GM23338 (cell line): ENCODE results near the gene TSACC. TPM values are rescaled to one million over a fixed set of nuclear protein-coding genes. Genes with fewer than 3 reads are reported as not detected.
"Not testable (repeated sequence)": the region's sequence is repeated elsewhere in the genome, so short reads cannot be mapped to it uniquely, and the experiment has no call there.

ENCODE experiments used
- ATAC-seq: fragments of 200-7000 bp; cut with Tn5 transposase; 3 replicates; pipeline ENCODE4 v1.9.1; 2020
- DNase-seq: peaks from one replicate; pipeline ENCODE4 v3.0.0-alpha.2; 2015; ENCODE audit warnings: low spot score
- H2AFZ ChIP-seq: fragments of 200-600 bp; sonication (generic); 2 replicates; pipeline ENCODE4 v1.8.0; 2016; ENCODE audit warnings: antibody characterized with exemption, mild to moderate bottlenecking, moderate library complexity
- H3F3A ChIP-seq: fragments of 200-600 bp; sonication (generic); replicated peaks from 2 replicates; pipeline ENCODE4 v1.8.0; 2017; ENCODE audit warnings: antibody characterized with exemption, mixed run types, low read depth
- H3K27ac ChIP-seq: fragments of 200-600 bp; sonication (generic); 2 replicates; pipeline ENCODE4 v1.6.1; 2016; ENCODE audit warnings: low read depth
- H3K27me3 ChIP-seq: fragments of 200-600 bp; sonication (generic); 2 replicates; pipeline ENCODE4 v1.8.0; 2016; ENCODE audit warnings: mild to moderate bottlenecking, mixed run types, moderate library complexity; ENCODE audit not compliant: insufficient read depth
- H3K36me3 ChIP-seq: fragments of 200-600 bp; sonication (generic); 2 replicates; pipeline ENCODE4 v1.8.0; 2016; ENCODE audit warnings: mild to moderate bottlenecking; ENCODE audit not compliant: insufficient read depth
- H3K4me1 ChIP-seq: fragments of 200-600 bp; sonication (generic); 2 replicates; pipeline ENCODE4 v1.8.0; 2016; ENCODE audit warnings: mild to moderate bottlenecking, moderate library complexity; ENCODE audit not compliant: insufficient read depth
- H3K4me2 ChIP-seq: fragments of 200-600 bp; sonication (generic); 2 replicates; pipeline ENCODE4 v1.7.1; 2017; ENCODE audit warnings: mixed run types
- H3K4me3 ChIP-seq: fragments of 200-600 bp; sonication (generic); 2 replicates; pipeline ENCODE4 v1.6.1; 2016; ENCODE audit warnings: mixed run types
- H3K79me2 ChIP-seq: fragments of 200-600 bp; sonication (generic); replicated peaks from 2 replicates; pipeline ENCODE4 v1.8.0; 2017; ENCODE audit warnings: mild to moderate bottlenecking; ENCODE audit not compliant: insufficient read depth
- H3K9me2 ChIP-seq: fragments of 200-600 bp; sonication (generic); 2 replicates; pipeline ENCODE4 v1.8.0; 2017; ENCODE audit not compliant: insufficient read depth
- H4K20me1 ChIP-seq: fragments of 200-600 bp; sonication (generic); replicated peaks from 2 replicates; pipeline ENCODE4 v1.8.0; 2017; ENCODE audit warnings: mild to moderate bottlenecking; ENCODE audit not compliant: insufficient read depth
- H3K27ac Mint-ChIP-seq: 2 replicates; pipeline ENCODE4 v1.8.0; 2020; ENCODE audit warnings: inconsistent platforms, mild to moderate bottlenecking, moderate library complexity, mixed read lengths
- H3K27me3 Mint-ChIP-seq: 3 replicates; pipeline ENCODE4 v1.8.0; 2022; ENCODE audit warnings: low read depth, mild to moderate bottlenecking, moderate library complexity, mixed read lengths, inconsistent platforms; ENCODE audit not compliant: insufficient read depth, poor library complexity
- H3K36me3 Mint-ChIP-seq: 3 replicates; pipeline ENCODE4 v1.8.0; 2021; ENCODE audit warnings: low read depth, mild to moderate bottlenecking, inconsistent platforms, moderate library complexity, mixed read lengths
- H3K4me1 Mint-ChIP-seq: 3 replicates; pipeline ENCODE4 v1.8.0; 2020; ENCODE audit warnings: mild to moderate bottlenecking, inconsistent platforms, mixed read lengths
- H3K4me3 Mint-ChIP-seq: 3 replicates; pipeline ENCODE4 v1.8.0; 2021; ENCODE audit warnings: moderate library complexity, mild to moderate bottlenecking, inconsistent platforms, mixed read lengths
- H3K9me3 Mint-ChIP-seq: 3 replicates; pipeline ENCODE4 v1.8.0; 2020; ENCODE audit warnings: moderate library complexity, mild to moderate bottlenecking, inconsistent platforms, mixed read lengths
- CREB1 ChIP-seq: fragments of 250-450 bp; sonication (Bioruptor Pico); IDR thresholded peaks from 2 replicates; pipeline ENCODE4 v1.5.0; 2020; ENCODE audit warnings: low read depth, mild to moderate bottlenecking, moderate library complexity
- ETS1 ChIP-seq: IDR thresholded peaks from 2 replicates; pipeline ENCODE4 v1.6.1; 2016; ENCODE audit warnings: antibody characterized with exemption
- EZH2phosphoT487 ChIP-seq: fragments of 200-600 bp; sonication (generic); IDR thresholded peaks from one replicate; pipeline ENCODE4 v1.8.1; 2018; ENCODE audit warnings: antibody characterized with exemption; ENCODE audit not compliant: unreplicated experiment
- JUNB ChIP-seq: IDR thresholded peaks from one replicate; pipeline ENCODE4 v1.6.1; 2016; ENCODE audit warnings: antibody characterized with exemption; ENCODE audit not compliant: unreplicated experiment
- POLR2AphosphoS5 ChIP-seq: IDR thresholded peaks from 2 replicates; pipeline ENCODE4 v1.6.1; 2016; ENCODE audit warnings: antibody characterized with exemption, low read depth
- STAT1 ChIP-seq: IDR thresholded peaks from one replicate; pipeline ENCODE4 v1.6.1; 2016; ENCODE audit warnings: antibody characterized with exemption; ENCODE audit not compliant: unreplicated experiment
- ZNF462 ChIP-seq: fragments of 250-450 bp; sonication (Bioruptor Pico); IDR thresholded peaks from 2 replicates; pipeline ENCODE4 v1.5.0; 2020; ENCODE audit warnings: mild to moderate bottlenecking, moderate library complexity
- polyA plus RNA-seq: library from polyadenylated mRNA; unstranded; fragments of >200 nt; fragmentation: Nextera tagmentation; extraction: Ambion mirVana; gene quantifications from 2 replicates; pipeline ENCODE4 v1.2.1, GENCODE V29; 2016
- total RNA-seq: library from RNA; depleted of rRNA; stranded (reverse); fragments of >200 nt; shearing (Covaris generic); gene quantifications from 2 replicates; pipeline ENCODE4 v1.2.3, GENCODE V29; 2014

TSACC gene
- total and polyA plus RNA-seq, 2 experiments from 2014 or later, result 2.5 to 9.8 TPM

DNA sequence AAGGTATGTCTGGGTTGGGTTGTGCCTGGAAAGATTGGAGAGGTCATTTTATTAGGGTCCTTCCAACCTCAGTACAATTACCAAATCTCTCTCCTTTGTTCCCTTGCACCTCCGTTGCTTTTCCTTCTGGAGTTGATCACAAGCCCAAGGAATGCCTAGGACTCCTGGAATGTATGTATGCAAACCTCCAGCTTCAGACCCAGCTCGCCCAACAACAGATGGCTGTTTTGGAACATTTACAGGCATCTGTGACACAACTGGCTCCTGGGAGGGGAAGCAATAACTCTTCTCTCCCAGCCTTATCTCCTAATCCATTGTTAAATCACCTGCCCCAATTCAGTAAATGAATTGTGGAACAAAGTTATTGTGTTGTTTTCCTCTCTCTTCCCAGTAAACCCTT lies 8.3 kb downstream of the TSACC start:
- Mint-ChIP-seq H3K9me3 (no peaks in the 10 kb centered on the region), H3K4me3 (no peak overlapping the region), H3K27me3 (no peaks in the 10 kb centered on the region), H3K4me1 (no peaks in the 10 kb centered on the region), H3K27ac (no peak overlapping the region), H3K36me3 (no peaks in the 10 kb centered on the region)
- H3K27ac ChIP-seq, result no peak overlapping the region
- no peak overlapping the region for H3K4me3 ChIP-seq
- H4K20me1 ChIP-seq, result no peaks in the 10 kb centered on the region; the same call in 1 of the 2 replicates
- no peaks in the 10 kb centered on the region for H3K27me3 ChIP-seq
- H3K4me2 ChIP-seq, result no peak overlapping the region
- H3K9me2 ChIP-seq, result no peaks in the 10 kb centered on the region
- H3F3A ChIP-seq, result no peaks in the 10 kb centered on the region; the same call in 1 of the 2 replicates
- peak; percentile 45; the same call in 2 of the 3 replicates for ATAC-seq
- H3K79me2 ChIP-seq, result no peaks in the 10 kb centered on the region
- no peaks in the 10 kb centered on the region for H3K36me3 ChIP-seq
- peak; percentile 56 for DNase-seq
- no peak overlapping the region for H2AFZ ChIP-seq
- H3K4me1 ChIP-seq, result no peaks in the 10 kb centered on the region
- TF ChIP-seq CREB1, result no peak

DNA sequence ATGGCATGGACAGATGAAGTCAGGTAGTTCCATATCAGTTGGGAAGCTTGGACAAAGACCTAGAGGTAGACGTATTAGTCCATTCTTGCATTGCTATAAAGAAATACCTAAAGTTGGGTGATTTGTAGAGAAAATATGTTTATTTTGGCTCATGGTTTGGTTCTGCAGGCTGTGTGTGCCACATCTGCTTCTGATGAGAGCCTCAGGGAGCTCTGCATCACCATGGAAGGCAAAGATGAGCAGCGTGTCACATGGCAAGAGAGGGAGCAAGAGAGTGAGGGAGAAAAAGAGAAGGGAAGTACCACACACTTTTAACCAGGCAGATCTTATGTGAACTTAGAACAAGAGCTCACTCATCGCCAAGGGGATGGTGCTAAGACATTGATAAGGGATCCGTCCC lies 9.0 kb downstream of the TSACC start:
- Histone ChIP-seq H3K9me2 (no peaks in the 10 kb centered on the region), H3K36me3 (no peaks in the 10 kb centered on the region), H3K4me2 (no peak overlapping the region), H2AFZ (no peak overlapping the region), H3K4me1 (no peaks in the 10 kb centered on the region), H3K4me3 (no peak overlapping the region), H3K79me2 (no peaks in the 10 kb centered on the region), H4K20me1 (no peaks in the 10 kb centered on the region; the same call in 1 of the 2 replicates), H3K27ac (no peak overlapping the region), H3K27me3 (no peaks in the 10 kb centered on the region), H3F3A (no peaks in the 10 kb centered on the region; the same call in 1 of the 2 replicates)
- Mint-ChIP-seq H3K27me3 (no peaks in the 10 kb centered on the region), H3K9me3 (no peaks in the 10 kb centered on the region), H3K27ac (no peak overlapping the region), H3K4me1 (no peaks in the 10 kb centered on the region), H3K4me3 (no peak overlapping the region), H3K36me3 (no peaks in the 10 kb centered on the region)
- TF ChIP-seq JUNB (no peak), CREB1 (no peak), EZH2phosphoT487 (no peak), POLR2AphosphoS5 (no peak), ETS1 (no peak), ZNF462 (no peak), STAT1 (no peak)
- DNase-seq (no peak), ATAC-seq (no peak)

GRCh38 chr1:156352481-156352880 lies 14.2 kb downstream of the TSACC start:
- H3K27me3 Mint-ChIP-seq, H3K9me3 Mint-ChIP-seq, H3K27me3 ChIP-seq, H3K4me3 ChIP-seq, DNase-seq, H2AFZ ChIP-seq, H3K9me2 ChIP-seq, H3F3A ChIP-seq, H3K4me1 ChIP-seq, H3K79me2 ChIP-seq, H3K4me1 Mint-ChIP-seq, H4K20me1 ChIP-seq, ATAC-seq, H3K27ac Mint-ChIP-seq, H3K4me2 ChIP-seq, H3K27ac ChIP-seq, H3K36me3 Mint-ChIP-seq, H3K36me3 ChIP-seq, H3K4me3 Mint-ChIP-seq: not testable (repeated sequence)
